Activated naive CD4-positive, alpha-beta T cell treated with Interleukin-2 at 50 U/mL for 16 hours (primary cell): Measurements from ENCODE around the gene FOSL2.

Experiments used
- DNase-seq: peaks from one replicate; pipeline ENCODE4 v3.0.0-alpha.2; 2020

FOSL2 gene

GRCh38 chr2:28392297-28393113 lies at the start of gene FOSL2:
FOSL2 (plus strand) TSS chr2:28392858; CDS start chr2:28393721, 863 bp downstream.
- peak; percentile 94 for DNase-seq

- DNase-seq = no peak
These were observed 49.3 kb upstream of the FOSL2 start for GRCh38 chr2:28343184-28343942.

- no peak for DNase-seq
These were observed 48.5 kb upstream of the FOSL2 start for GRCh38 chr2:28343971-28344715.

- no peak for DNase-seq
These were observed 47.8 kb upstream of the FOSL2 start for GRCh38 chr2:28344756-28345373.

GRCh38 chr2:28345619-28346018 lies 47.0 kb upstream of the FOSL2 start:
- no peak for DNase-seq

- no peak for DNase-seq
These were observed 46.1 kb upstream of the FOSL2 start for GRCh38 chr2:28346587-28346986.

- no peak for DNase-seq
These were observed 45.5 kb upstream of the FOSL2 start for GRCh38 chr2:28347193-28347592.

GRCh38 chr2:28347596-28347995 lies 45.1 kb upstream of the FOSL2 start:
- DNase-seq = no peak

GRCh38 chr2:28348149-28348567 lies 44.5 kb upstream of the FOSL2 start:
- peak; percentile 57 for DNase-seq

- no peak for DNase-seq
These were observed 43.7 kb upstream of the FOSL2 start for GRCh38 chr2:28348921-28349320.

GRCh38 chr2:28349546-28350165 lies 43.0 kb upstream of the FOSL2 start:
- DNase-seq = no peak

GRCh38 chr2:28350196-28350595 lies 42.5 kb upstream of the FOSL2 start:
- DNase-seq = no peak

- no peak for DNase-seq
These were observed 41.8 kb upstream of the FOSL2 start for GRCh38 chr2:28350791-28351285.

GRCh38 chr2:28351621-28352020 lies 41.0 kb upstream of the FOSL2 start:
- DNase-seq = no peak

- no peak for DNase-seq
These were observed 40.6 kb upstream of the FOSL2 start for GRCh38 chr2:28352104-28352503.

- no peak for DNase-seq
These were observed 40.0 kb upstream of the FOSL2 start for GRCh38 chr2:28352610-28353195.

- no peak for DNase-seq
These were observed 37.6 kb upstream of the FOSL2 start for GRCh38 chr2:28354920-28355520.

GRCh38 chr2:28355521-28356094 lies 37.0 kb upstream of the FOSL2 start:
- DNase-seq = no peak

- no peak for DNase-seq
These were observed 36.4 kb upstream of the FOSL2 start for GRCh38 chr2:28356095-28356911.

- DNase-seq = no peak
These were observed 35.6 kb upstream of the FOSL2 start for GRCh38 chr2:28357055-28357454.
